H1 (cell line): Measurements from ENCODE around the gene PTPRD. TPM values are rescaled to one million over a fixed set of nuclear protein-coding genes. Genes with fewer than 3 reads are reported as not detected.

Experiments used
- CTCF ChIA-PET: fragments of 300-600 bp; sonication (Branson Sonifier 250); formaldehyde crosslinking; loops from one replicate; lab custom pipeline; 2021; ENCODE audit not compliant: partially characterized antibody; lab: Charles Lee
- POLR2A ChIA-PET: fragments of 300-600 bp; sonication (Branson Sonifier 250); formaldehyde crosslinking; loops from one replicate; lab custom pipeline; 2021; ENCODE audit warnings: inconsistent platforms; ENCODE audit not compliant: partially characterized antibody; lab: Charles Lee
- DNase-seq, 2 experiments: peaks; one replicate each; pipeline versions ENCODE4 v3.0.0 to v3.0.0-alpha.2; 2010 to 2022; ENCODE audit warnings: low spot score in 2 of 2, low read depth in 1 of 2, mixed read lengths in 1 of 2
- FAIRE-seq: peaks from 2 replicates; lab custom pipeline; 2011; peaks lifted over from hg19 to GRCh38; lab: Jason Lieb, UNC
- H2AFZ ChIP-seq: 2 replicates; pipeline ENCODE4 v1.8.1; 2012; ENCODE audit warnings: low read length, inconsistent platforms
- H2AK5ac ChIP-seq: 2 replicates; pipeline ENCODE4 v1.6.1; 2013; ENCODE audit warnings: low read depth, low read length
- H2BK120ac ChIP-seq: replicated peaks from 2 replicates; pipeline ENCODE3; 2013; ENCODE audit warnings: low read depth, low read length, inconsistent platforms
- H2BK12ac ChIP-seq: 2 replicates; pipeline ENCODE4 v1.6.1; 2013; ENCODE audit warnings: low read depth, low read length
- H2BK15ac ChIP-seq: 2 replicates; pipeline ENCODE4 v1.6.1; 2013; ENCODE audit warnings: low read length
- H2BK20ac ChIP-seq: 2 replicates; pipeline ENCODE4 v1.6.1; 2013; ENCODE audit warnings: low read length
- H2BK5ac ChIP-seq: 2 replicates; pipeline ENCODE4 v1.6.1; 2013; ENCODE audit warnings: low read depth, low read length
- H3K14ac ChIP-seq: 2 replicates; pipeline ENCODE4 v1.6.1; 2013; ENCODE audit warnings: inconsistent platforms; ENCODE audit not compliant: insufficient read length
- H3K18ac ChIP-seq: 2 replicates; pipeline ENCODE4 v1.6.1; 2013; ENCODE audit warnings: low read length; ENCODE audit errors: extremely low read depth
- H3K23ac ChIP-seq: 2 replicates; pipeline ENCODE4 v1.6.1; 2013; ENCODE audit warnings: inconsistent platforms; ENCODE audit not compliant: insufficient read length
- H3K23me2 ChIP-seq: 2 replicates; pipeline ENCODE4 v1.6.1; 2013; ENCODE audit warnings: low read depth, low read length
- H3K27ac ChIP-seq: 2 replicates; pipeline ENCODE4 v1.6.1; 2011; ENCODE audit warnings: low read depth, low read length, inconsistent platforms
- H3K27me3 ChIP-seq, 4 experiments: replicated peaks in 1 of 4; 1 replicate in 1 of 4; 2 replicates in 3 of 4; pipeline versions ENCODE4 v1.6.1 to v1.8.1; 2011 to 2013; ENCODE audit warnings: low read length in 3 of 4, mild to moderate bottlenecking in 3 of 4, inconsistent platforms in 2 of 4, mixed read lengths in 2 of 4, moderate library complexity in 1 of 4; ENCODE audit not compliant: control insufficient read depth in 3 of 4, insufficient read depth in 3 of 4; ENCODE audit errors: extremely low read depth in 1 of 4
- H3K36me3 ChIP-seq, 4 experiments: 2 replicates each; pipeline versions ENCODE4 v1.6.1 to v1.8.1; 2011 to 2013; ENCODE audit warnings: mild to moderate bottlenecking in 4 of 4, low read length in 3 of 4, moderate library complexity in 2 of 4, control low read depth in 1 of 4, inconsistent platforms in 1 of 4; ENCODE audit not compliant: insufficient read depth in 4 of 4, control insufficient read depth in 2 of 4
- H3K4ac ChIP-seq: replicated peaks from 2 replicates; pipeline ENCODE3; 2013; ENCODE audit warnings: low read length, low read depth, mixed read lengths, inconsistent platforms; ENCODE audit not compliant: insufficient read length
- H3K4me1 ChIP-seq, 4 experiments: replicated peaks in 1 of 4; 1 replicate in 1 of 4; 2 replicates in 3 of 4; pipeline versions ENCODE4 v1.6.1 to v1.8.1; 2011 to 2013; ENCODE audit warnings: low read length in 3 of 4, inconsistent platforms in 2 of 4, mixed read lengths in 1 of 4; ENCODE audit not compliant: insufficient read depth in 4 of 4, control insufficient read depth in 3 of 4
- H3K4me2 ChIP-seq, 2 experiments: 2 replicates each; pipeline versions ENCODE4 v1.6.1 to v1.8.1; 2011 to 2013; ENCODE audit warnings: low read depth in 2 of 2, low read length in 2 of 2, control low read depth in 1 of 2, inconsistent platforms in 1 of 2, mild to moderate bottlenecking in 1 of 2; ENCODE audit not compliant: insufficient read depth in 1 of 2
- H3K4me3 ChIP-seq, 4 experiments: fragments of 200-600, 300-600 bp in 1 of 4; sonication (generic), shearing (Covaris generic), sonication (Bioruptor Twin) in 1 of 4; 2 replicates each; pipeline versions ENCODE4 v1.5.1 to v1.8.1; 2011 to 2016; ENCODE audit warnings: low read length in 4 of 4, low read depth in 3 of 4, control low read depth in 2 of 4, inconsistent platforms in 2 of 4, mild to moderate bottlenecking in 2 of 4, mixed read lengths in 1 of 4, moderate library complexity in 1 of 4; ENCODE audit not compliant: insufficient read depth in 2 of 4; ENCODE audit errors: extremely low read depth in 1 of 4
- H3K56ac ChIP-seq: replicated peaks from 2 replicates; pipeline ENCODE3; 2013; ENCODE audit warnings: low read depth, mild to moderate bottlenecking, mixed read lengths, low read length, inconsistent platforms; ENCODE audit not compliant: insufficient read length
- H3K79me1 ChIP-seq: 2 replicates; pipeline ENCODE4 v1.6.1; 2013; ENCODE audit warnings: low read depth, low read length, control low read depth
- H3K79me2 ChIP-seq, 2 experiments: 2 replicates each; pipeline versions ENCODE4 v1.6.1 to v1.8.1; 2012 to 2013; ENCODE audit warnings: low read length in 2 of 2, mild to moderate bottlenecking in 2 of 2, inconsistent platforms in 1 of 2; ENCODE audit not compliant: insufficient read depth in 2 of 2, control insufficient read depth in 1 of 2
- H3K9ac ChIP-seq, 4 experiments: replicated peaks in 1 of 4; 1 replicate in 1 of 4; 2 replicates in 3 of 4; pipeline versions ENCODE4 v1.6.1 to v1.8.1; 2011 to 2013; ENCODE audit warnings: low read depth in 3 of 4, low read length in 3 of 4, control low read depth in 2 of 4, mild to moderate bottlenecking in 2 of 4, moderate library complexity in 2 of 4, inconsistent platforms in 1 of 4; ENCODE audit errors: extremely low read depth in 1 of 4
- H3K9me3 ChIP-seq, 2 experiments: 2 replicates each; pipeline versions ENCODE4 v1.6.1 to v1.8.1; 2012 to 2013; ENCODE audit warnings: mild to moderate bottlenecking in 2 of 2, moderate library complexity in 2 of 2, control low read depth in 1 of 2, inconsistent platforms in 1 of 2, low read depth in 1 of 2, low read length in 1 of 2, mixed read lengths in 1 of 2; ENCODE audit not compliant: insufficient read depth in 2 of 2
- H4K20me1 ChIP-seq, 2 experiments: replicated peaks in 1 of 2; 2 replicates each; pipeline versions ENCODE3 to v1.8.1; 2011 to 2013; ENCODE audit warnings: inconsistent platforms in 2 of 2, low read length in 2 of 2, mild to moderate bottlenecking in 1 of 2; ENCODE audit not compliant: insufficient read depth in 2 of 2, control insufficient read depth in 1 of 2
- H4K5ac ChIP-seq: 2 replicates; pipeline ENCODE4 v1.6.1; 2013; ENCODE audit warnings: low read length, low read depth, mixed read lengths, inconsistent platforms; ENCODE audit not compliant: insufficient read length
- H4K8ac ChIP-seq: 2 replicates; pipeline ENCODE4 v1.8.0; 2013; ENCODE audit warnings: mild to moderate bottlenecking, moderate library complexity, low read length, inconsistent platforms; ENCODE audit not compliant: insufficient read depth; ENCODE audit errors: extremely low read depth
- H4K91ac ChIP-seq: replicated peaks from 2 replicates; pipeline ENCODE3; 2013; ENCODE audit warnings: low read length, mixed read lengths, inconsistent platforms; ENCODE audit not compliant: insufficient read length
- ASH2L ChIP-seq: fragments of 200-600, 300-600 bp; sonication (generic); IDR thresholded peaks from one replicate; pipeline ENCODE4 v1.7.1; 2017; ENCODE audit warnings: low read length
- BRCA1 ChIP-seq: IDR thresholded peaks from 2 replicates; pipeline ENCODE4 v1.6.1; 2012; ENCODE audit warnings: low read depth, low read length, improper control_type of control experiment
- CHD2 ChIP-seq: IDR thresholded peaks from 2 replicates; pipeline ENCODE4 v1.6.1; 2012; ENCODE audit warnings: low read length, improper control_type of control experiment
- HDAC6 ChIP-seq: IDR thresholded peaks from one replicate; pipeline ENCODE4 v1.7.1; 2012; ENCODE audit warnings: low read depth, mild to moderate bottlenecking, inconsistent platforms, low read length, moderate library complexity
- KDM5A ChIP-seq: fragments of 200-600 bp; IDR thresholded peaks from 2 replicates; pipeline ENCODE4 v1.7.1; 2012; ENCODE audit warnings: mild to moderate bottlenecking, low read length, inconsistent platforms, mixed read lengths
- POU5F1 ChIP-seq: IDR thresholded peaks from 2 replicates; pipeline ENCODE4 v1.6.1; 2011; ENCODE audit warnings: low read depth, mild to moderate bottlenecking, low read length, moderate library complexity
- SIX5 ChIP-seq: IDR thresholded peaks from 2 replicates; pipeline ENCODE4 v1.6.1; 2011; ENCODE audit warnings: mild to moderate bottlenecking, low read depth, low read length
- SRF ChIP-seq: IDR thresholded peaks from 2 replicates; pipeline ENCODE4 v1.6.1; 2011; ENCODE audit warnings: mild to moderate bottlenecking, low read depth, low read length, moderate library complexity
- SUZ12 ChIP-seq: fragments of 200-600 bp; sonication (generic); IDR thresholded peaks from 2 replicates; pipeline ENCODE4 v1.6.1; 2012; ENCODE audit warnings: mild to moderate bottlenecking, inconsistent platforms, low read length, moderate library complexity, mixed read lengths
- polyA plus RNA-seq, 7 experiments: library from polyadenylated mRNA; depleted of rRNA in 3 of 7; stranded (reverse) in 5 of 7; unstranded in 2 of 7; fragments of >200 nt in 5 of 7; fragments of 200-250 nt in 2 of 7; gene quantifications; 1 replicate in 5 of 7; 2 replicates in 1 of 7; 4 replicates in 1 of 7; pipeline versions ENCODE4 v1.2.1 to v1.2.3, GENCODE V29; 2011 to 2013; ENCODE audit warnings: missing spikeins in 2 of 7, mixed read lengths in 2 of 7
- total RNA-seq: library from RNA; stranded (reverse); fragmentation: NEBNext Ultra II Directional; extraction: Animal tissue kit (Norgen Biotek cat#: 25700); gene quantifications from 2 replicates; pipeline ENCODE4 v1.2.1, GENCODE V29; 2021

Gene PTPRD
- total and polyA plus RNA-seq, 2 of the 8 experiments (the other 6 are each of a cell fraction or from before 2014, with no cell fraction given): 17.2 to 77.0 TPM

GRCh38 chr9:9574080-9574479, 1038.7 kb downstream of the PTPRD start:
- ChIA-PET CTCF (no interaction called here), POLR2A (no interaction called here)
- H3K27me3 ChIP-seq: no peaks in the 10 kb centered on the region
- H3K56ac ChIP-seq: no peak overlapping the region
- H2AK5ac ChIP-seq: no peak overlapping the region
- no peak overlapping the region for H2BK20ac ChIP-seq
- no peak overlapping the region for H4K8ac ChIP-seq
- H2BK15ac ChIP-seq: no peak overlapping the region
- no peak overlapping the region for H3K4me2 ChIP-seq
- FAIRE-seq: no peak
- H3K27ac ChIP-seq: no peak overlapping the region
- no peaks in the 10 kb centered on the region for H3K79me1 ChIP-seq
- H4K91ac ChIP-seq: no peak overlapping the region
- no peak for DNase-seq
- H3K14ac ChIP-seq: no peak overlapping the region
- no peak overlapping the region for H3K23ac ChIP-seq
- no peaks in the 10 kb centered on the region for H3K36me3 ChIP-seq
- H3K4me1 ChIP-seq: no peaks in the 10 kb centered on the region
- no peaks in the 10 kb centered on the region for H3K79me2 ChIP-seq
- no peak overlapping the region for H2BK120ac ChIP-seq
- no peak overlapping the region for H2BK5ac ChIP-seq
- no peaks in the 10 kb centered on the region for H4K20me1 ChIP-seq
- no peaks in the 10 kb centered on the region for H3K23me2 ChIP-seq
- H4K5ac ChIP-seq: no peak overlapping the region
- no peak overlapping the region for H3K4ac ChIP-seq
- no peaks in the 10 kb centered on the region for H3K9me3 ChIP-seq
- H2AFZ ChIP-seq: no peak overlapping the region
- H3K9ac ChIP-seq: no peak overlapping the region
- H3K4me3 ChIP-seq: no peak overlapping the region
- H2BK12ac ChIP-seq: no peak overlapping the region
- no peak overlapping the region for H3K18ac ChIP-seq
- TF ChIP-seq POU5F1 (no peak), ASH2L (no peak), SRF (no peak), HDAC6 (no peak), SIX5 (no peak), SUZ12 (no peak), CHD2 (no peak), BRCA1 (no peak), KDM5A (no peak)
